CD14-positive monocyte (primary cell): ENCODE results near the gene KLHL25. TPM values are rescaled to one million over a fixed set of nuclear protein-coding genes. Genes with fewer than 3 reads are reported as not detected.

Experiments
- DNase-seq, 3 donors: peaks; one replicate each; pipeline ENCODE4 v3.0.0-alpha.2; 2011 to 2022
- H2AFZ ChIP-seq: 2 replicates; pipeline ENCODE4 v1.6.0; 2012; ENCODE audit warnings: mild to moderate bottlenecking, low read depth, low read length, inconsistent platforms; ENCODE audit not compliant: insufficient read depth, poor library complexity, severe bottlenecking
- H3K27ac ChIP-seq, 2 donors: 1 replicate in 1 of 2; 2 replicates in 1 of 2; pipeline ENCODE4 v1.5.1; 2012 to 2013; ENCODE audit warnings: low read length in 2 of 2, control low read depth in 1 of 2, inconsistent platforms in 1 of 2, low read depth in 1 of 2, mild to moderate bottlenecking in 1 of 2
- H3K27me3 ChIP-seq, 2 donors: one replicate each; pipeline versions ENCODE4 v1.6.0 to v1.6.1; 2011 to 2013; ENCODE audit warnings: low read length in 2 of 2; ENCODE audit not compliant: control insufficient read depth in 2 of 2, insufficient read depth in 2 of 2
- H3K36me3 ChIP-seq, 2 donors: replicated peaks in 1 of 2; 1 replicate in 1 of 2; 2 replicates in 1 of 2; pipeline versions ENCODE4 v1.5.1 to v1.6.1; 2012 to 2013; ENCODE audit warnings: low read length in 2 of 2, control low read depth in 1 of 2, inconsistent platforms in 1 of 2, mild to moderate bottlenecking in 1 of 2; ENCODE audit not compliant: insufficient read depth in 2 of 2, control insufficient read depth in 1 of 2
- H3K4me1 ChIP-seq, 2 donors: 1 replicate in 1 of 2; 2 replicates in 1 of 2; pipeline versions ENCODE4 v1.5.1 to v1.6.1; 2012 to 2013; ENCODE audit warnings: low read length in 2 of 2, control low read depth in 1 of 2, inconsistent platforms in 1 of 2, mild to moderate bottlenecking in 1 of 2, moderate library complexity in 1 of 2; ENCODE audit not compliant: insufficient read depth in 2 of 2, control insufficient read depth in 1 of 2
- H3K4me2 ChIP-seq: replicated peaks from 2 replicates; pipeline ENCODE3; 2012; ENCODE audit warnings: low read length, moderate library complexity, mild to moderate bottlenecking; ENCODE audit not compliant: poor library complexity, severe bottlenecking; ENCODE audit errors: extremely low read depth
- H3K4me3 ChIP-seq, 3 experiments: fragments of 200-600 bp in 1 of 3; sonication (generic) in 1 of 3; replicated peaks in 1 of 3; 1 replicate in 2 of 3; 2 replicates in 1 of 3; pipeline ENCODE4 v1.5.1; 2011 to 2013; ENCODE audit warnings: low read length in 3 of 3, mild to moderate bottlenecking in 3 of 3, control low read depth in 2 of 3, low read depth in 2 of 3, inconsistent platforms in 1 of 3, moderate library complexity in 1 of 3
- H3K79me2 ChIP-seq: 2 replicates; pipeline ENCODE4 v1.6.0; 2012; ENCODE audit warnings: mild to moderate bottlenecking, control low read depth, inconsistent platforms, low read length, moderate library complexity; ENCODE audit not compliant: insufficient read depth
- H3K9ac ChIP-seq: 2 replicates; pipeline ENCODE4 v1.6.0; 2017; ENCODE audit warnings: low read length, mild to moderate bottlenecking; ENCODE audit not compliant: insufficient read depth, poor library complexity, severe bottlenecking
- H3K9me3 ChIP-seq, 2 donors: replicated peaks in 1 of 2; 1 replicate in 1 of 2; 2 replicates in 1 of 2; pipeline versions ENCODE4 v1.5.1 to v1.6.1; 2012 to 2013; ENCODE audit warnings: low read length in 2 of 2, control low read depth in 1 of 2; ENCODE audit not compliant: control insufficient read depth in 1 of 2, insufficient read depth in 1 of 2
- H4K20me1 ChIP-seq: 2 replicates; pipeline ENCODE4 v1.6.0; 2012; ENCODE audit warnings: mild to moderate bottlenecking, low read length, control low read depth, moderate library complexity; ENCODE audit not compliant: insufficient read depth
- H3K27ac Mint-ChIP-seq, 7 donors: one replicate each; pipeline ENCODE4 v1.8.0; 2020; ENCODE audit warnings: mild to moderate bottlenecking in 7 of 7, mixed read lengths in 7 of 7, moderate library complexity in 6 of 7, inconsistent platforms in 2 of 7
- H3K27me3 Mint-ChIP-seq, 3 donors: one replicate each; pipeline ENCODE4 v1.8.0; 2021 to 2022; ENCODE audit warnings: low read depth in 3 of 3, mild to moderate bottlenecking in 3 of 3, mixed read lengths in 3 of 3, moderate library complexity in 3 of 3, inconsistent platforms in 1 of 3
- H3K36me3 Mint-ChIP-seq, 2 donors: one replicate each; pipeline ENCODE4 v1.8.0; 2020; ENCODE audit warnings: mixed read lengths in 2 of 2, inconsistent platforms in 1 of 2, mild to moderate bottlenecking in 1 of 2
- H3K4me1 Mint-ChIP-seq: one replicate; pipeline ENCODE4 v1.8.0; 2020; ENCODE audit warnings: mild to moderate bottlenecking, mixed read lengths
- H3K4me3 Mint-ChIP-seq, 2 donors: one replicate each; pipeline ENCODE4 v1.8.0; 2020; ENCODE audit warnings: mild to moderate bottlenecking in 2 of 2, mixed read lengths in 2 of 2, moderate library complexity in 1 of 2
- H3K9me3 Mint-ChIP-seq, 7 donors: one replicate each; pipeline ENCODE4 v1.8.0; 2020 to 2022; ENCODE audit warnings: mixed read lengths in 7 of 7, mild to moderate bottlenecking in 6 of 7, moderate library complexity in 6 of 7, inconsistent platforms in 2 of 7
- CTCF ChIP-seq: fragments of 200-600 bp; IDR thresholded peaks from one replicate; pipeline ENCODE4 v1.8.0; 2022; ENCODE audit warnings: antibody characterized with exemption, mild to moderate bottlenecking
- WGBS: methylation state at CpG from one replicate; pipeline ENCODE4 v1.1.5; 2013; ENCODE audit warnings: missing lambda C conversion rate; ENCODE audit not compliant: insufficient coverage; 5-methylcytosine and 5-hydroxymethylcytosine counted together
- intact Hi-C, 2 donors: fragments of 100-400 bp; cut with micrococcal nuclease; formaldehyde crosslinking; loops; one replicate each; pipeline versions ENCODE4 v1.15.0 to v1.15.1; 2023
- polyA plus RNA-seq, 3 donors: library from polyadenylated mRNA; depleted of rRNA in 1 of 3; unstranded in 2 of 3; stranded (reverse) in 1 of 3; fragments of 300-500 nt in 2 of 3; fragments of >200 nt in 1 of 3; fragmentation: Illumina TruSeq in 2 of 3; gene quantifications; 1 replicate in 2 of 3; 2 replicates in 1 of 3; pipeline ENCODE4 v1.2.3, GENCODE V29; 2012 to 2021

Gene KLHL25
- polyA plus RNA-seq, 3 donors, result 0.27 to 0.60 (median 0.40) TPM

GRCh38 chr15:85779249-85779648 is 15.5 kb downstream of the KLHL25 start:
- Mint-ChIP-seq H3K4me3 (no peak overlapping the region), H3K27ac (no peak overlapping the region), H3K4me1 (peaks cover 7% of the 10 kb centered on the region), H3K36me3 (no peaks in the 10 kb centered on the region), H3K27me3 (peaks cover 0 to 4% (median 2%) of the 10 kb centered on the region in 3 donors), H3K9me3 (no peaks in the 10 kb centered on the region)
- H3K4me1 ChIP-seq, result peaks cover 0 to 11% of the 10 kb centered on the region in 2 donors
- H2AFZ ChIP-seq, result no peak overlapping the region
- H3K27me3 ChIP-seq, result no peaks in the 10 kb centered on the region
- WGBS, result no CpG with 5 or more reads among the region's 1 CpG
- H3K9ac ChIP-seq, result no peak overlapping the region
- no peak for DNase-seq
- H3K4me3 ChIP-seq, result no peak overlapping the region
- no peaks in the 10 kb centered on the region for H4K20me1 ChIP-seq
- no peak for TF ChIP-seq CTCF
- no peaks in the 10 kb centered on the region for H3K79me2 ChIP-seq
- H3K9me3 ChIP-seq, result no peaks in the 10 kb centered on the region
- no peak overlapping the region for H3K4me2 ChIP-seq
- intact Hi-C loops, result no loop called here
- no peaks in the 10 kb centered on the region for H3K36me3 ChIP-seq
- no peak overlapping the region for H3K27ac ChIP-seq

- DNase-seq, result no peak
- Histone ChIP-seq H3K27ac (no peak overlapping the region), H3K4me3 (no peak overlapping the region), H3K79me2 (no peaks in the 10 kb centered on the region), H3K27me3 (no peaks in the 10 kb centered on the region), H3K9ac (no peak overlapping the region), H3K9me3 (no peaks in the 10 kb centered on the region), H3K4me2 (no peak overlapping the region), H3K4me1 (peaks cover 0 to 11% of the 10 kb centered on the region in 2 donors), H4K20me1 (no peaks in the 10 kb centered on the region), H3K36me3 (no peaks in the 10 kb centered on the region), H2AFZ (no peak overlapping the region)
- TF ChIP-seq CTCF, result no peak
- Mint-ChIP-seq H3K27ac (no peak overlapping the region), H3K4me1 (peaks cover 7% of the 10 kb centered on the region), H3K9me3 (no peaks in the 10 kb centered on the region), H3K27me3 (peaks cover 0 to 4% (median 2%) of the 10 kb centered on the region in 3 donors), H3K36me3 (no peaks in the 10 kb centered on the region), H3K4me3 (no peak overlapping the region)
- intact Hi-C loops, result no loop called here
- WGBS, result 63% methylated on average over 5 of the region's 10 CpGs
Measured at GRCh38 chr15:85778107-85778776, 16.5 kb downstream of the KLHL25 start.
